K562 (cell line): Measurements from ENCODE around the gene INO80. TPM values are rescaled to one million over a fixed set of nuclear protein-coding genes. Genes with fewer than 3 reads are reported as not detected.

Experiments used
- E2F8 ChIP-seq: fragments of 450-650 bp; IDR thresholded peaks from 2 replicates; pipeline ENCODE4 v1.7.1; 2018; ENCODE audit warnings: mild to moderate bottlenecking, low read depth; ENCODE audit not compliant: partially characterized antibody
- MAFG ChIP-seq: fragments of 450-650 bp; conservative IDR thresholded peaks from 2 replicates; pipeline ENCODE4 v1.6.1; 2016; ENCODE audit warnings: missing genetic modification characterization, missing compliant biosample characterization
- NFIC ChIP-seq: fragments of 450-650 bp; IDR thresholded peaks from 2 replicates; pipeline ENCODE4 v1.6.1; 2017; ENCODE audit warnings: mild to moderate bottlenecking, inconsistent platforms
- RERE ChIP-seq: sonication (generic); formaldehyde crosslinking; IDR thresholded peaks from 2 replicates; pipeline ENCODE4 v1.8.0; 2023; ENCODE audit warnings: missing genetic modification reagents, mild to moderate bottlenecking, borderline replicate concordance
- SAP30 ChIP-seq: fragments of 200-600 bp; sonication (generic); IDR thresholded peaks from 2 replicates; pipeline ENCODE4 v1.6.1; 2012; ENCODE audit warnings: borderline replicate concordance, low read depth, mild to moderate bottlenecking, moderate library complexity, low read length, control low read depth, inconsistent platforms; ENCODE audit not compliant: insufficient read depth, poor library complexity, severe bottlenecking
- SMAD3 ChIP-seq: fragments of 450-650 bp; formaldehyde crosslinking; conservative IDR thresholded peaks from 2 replicates; pipeline ENCODE4 v1.4.0; 2020; ENCODE audit warnings: mild to moderate bottlenecking
- TAL1 ChIP-seq: fragments of 450-650 bp; IDR thresholded peaks from 2 replicates; pipeline ENCODE4 v1.6.1; 2016; ENCODE audit warnings: mild to moderate bottlenecking
- TARDBP ChIP-seq: fragments of 450-650 bp; IDR thresholded peaks from 2 replicates; pipeline ENCODE4 v1.6.1; 2016
- ZNF282 ChIP-seq: sonication (generic); formaldehyde crosslinking; IDR thresholded peaks from 2 replicates; pipeline ENCODE4 v1.8.1; 2023; ENCODE audit warnings: missing genetic modification reagents
- polyA plus RNA-seq, 8 experiments: library from polyadenylated mRNA; depleted of rRNA in 4 of 8; stranded (reverse) in 5 of 8; unstranded in 3 of 8; fragments of >200 nt; fragmentation: Nextera tagmentation in 2 of 8; fragmentation: Illumina TruSeq in 1 of 8; extraction: Ambion mirVana in 2 of 8; extraction: Trizol in 1 of 8; gene quantifications; 2 replicates each; pipeline versions ENCODE4 v1.2.1 to v1.2.3, GENCODE V29; 2011 to 2014; ENCODE audit warnings: inconsistent platforms in 1 of 8, missing spikeins in 1 of 8
- total RNA-seq, 7 experiments: library from RNA; depleted of rRNA in 6 of 7; stranded (reverse); fragments of >200 nt in 6 of 7; fragmentation: Illumina TruSeq in 2 of 7; extraction: Trizol in 2 of 7; gene quantifications; 2 replicates each; pipeline versions ENCODE4 v1.2.1 to v1.2.3, GENCODE V29; 2011 to 2021; ENCODE audit warnings: low replicate concordance in 1 of 7
- TF ChIP-seq, protein P1 (sequence below): fragments of 250-450 bp; sonication (Bioruptor Pico); IDR thresholded peaks from 2 replicates; pipeline ENCODE4 v1.5.0; 2020; ENCODE audit warnings: mild to moderate bottlenecking
- TF ChIP-seq, protein P2 (sequence below): fragments of 250-450 bp; sonication (Bioruptor Pico); IDR thresholded peaks from 2 replicates; pipeline ENCODE4 v1.5.0; 2021

The INO80 gene
- total and polyA plus RNA-seq, 9 of the 15 experiments (the other 6 are each of a cell fraction or from before 2014, with no cell fraction given): 1.1 to 25.7 (median 19.9) TPM

- TF ChIP-seq SMAD3 (no peak), MAFG (tag) (no peak), NFIC (no peak), SAP30 (no peak), TARDBP (no peak), RERE (CRISPR knock-in tag) (no peak), E2F8 (no peak), ZNF282 (CRISPR knock-in tag) (no peak), TAL1 (0 out of 2 replicates have a peak, but pooled peaks have one; percentile 14)
- TF ChIP-seq, protein P1, sequence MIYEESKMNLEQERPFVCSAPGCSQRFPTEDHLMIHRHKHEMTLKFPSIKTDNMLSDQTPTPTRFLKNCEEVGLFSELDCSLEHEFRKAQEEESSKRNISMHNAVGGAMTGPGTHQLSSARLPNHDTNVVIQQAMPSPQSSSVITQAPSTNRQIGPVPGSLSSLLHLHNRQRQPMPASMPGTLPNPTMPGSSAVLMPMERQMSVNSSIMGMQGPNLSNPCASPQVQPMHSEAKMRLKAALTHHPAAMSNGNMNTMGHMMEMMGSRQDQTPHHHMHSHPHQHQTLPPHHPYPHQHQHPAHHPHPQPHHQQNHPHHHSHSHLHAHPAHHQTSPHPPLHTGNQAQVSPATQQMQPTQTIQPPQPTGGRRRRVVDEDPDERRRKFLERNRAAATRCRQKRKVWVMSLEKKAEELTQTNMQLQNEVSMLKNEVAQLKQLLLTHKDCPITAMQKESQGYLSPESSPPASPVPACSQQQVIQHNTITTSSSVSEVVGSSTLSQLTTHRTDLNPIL (CRISPR knock-in tag): no peak
- TF ChIP-seq, protein P2, sequence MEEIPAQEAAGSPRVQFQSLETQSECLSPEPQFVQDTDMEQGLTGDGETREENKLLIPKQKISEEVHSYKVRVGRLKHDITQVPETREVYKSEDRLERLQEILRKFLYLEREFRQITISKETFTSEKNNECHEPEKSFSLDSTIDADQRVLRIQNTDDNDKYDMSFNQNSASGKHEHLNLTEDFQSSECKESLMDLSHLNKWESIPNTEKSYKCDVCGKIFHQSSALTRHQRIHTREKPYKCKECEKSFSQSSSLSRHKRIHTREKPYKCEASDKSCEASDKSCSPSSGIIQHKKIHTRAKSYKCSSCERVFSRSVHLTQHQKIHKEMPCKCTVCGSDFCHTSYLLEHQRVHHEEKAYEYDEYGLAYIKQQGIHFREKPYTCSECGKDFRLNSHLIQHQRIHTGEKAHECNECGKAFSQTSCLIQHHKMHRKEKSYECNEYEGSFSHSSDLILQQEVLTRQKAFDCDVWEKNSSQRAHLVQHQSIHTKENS (CRISPR knock-in tag): no peak
These were observed 166.3 kb downstream of the INO80 start (continued) for GRCh38 chr15:40949756-40950207.
